Measurements from ENCODE around the gene OTULINL.

- TF ChIP-seq SUZ12 (IDR thresholded peaks at IDR 0.05; ENCODE audit: extremely low read depth, insufficient read depth, insufficient read length) (no peak), YY1 (IDR thresholded peaks at IDR 0.05; ENCODE audit: insufficient read depth, insufficient read length) (no peak)
Measured at GRCh38 chr5:14576206-14576605, 5.4 kb upstream of the OTULINL start.
